Erythroblast (primary cell): Measurements from ENCODE around the gene PDS5B.

Experiments
- DNase-seq, 2 experiments: peaks; one replicate each; lab custom pipeline; 2025; lab: John Stamatoyannopoulos, UW
- GATA1 ChIP-seq: IDR thresholded peaks from 2 replicates; pipeline ENCODE4 v1.6.1; 2011; ENCODE audit warnings: low read depth, mild to moderate bottlenecking, control low read depth, low read length, moderate library complexity
- POLR2A ChIP-seq: IDR thresholded peaks from 2 replicates; pipeline ENCODE4 v1.6.1; 2011; ENCODE audit warnings: mild to moderate bottlenecking, low read length

The PDS5B gene

DNA sequence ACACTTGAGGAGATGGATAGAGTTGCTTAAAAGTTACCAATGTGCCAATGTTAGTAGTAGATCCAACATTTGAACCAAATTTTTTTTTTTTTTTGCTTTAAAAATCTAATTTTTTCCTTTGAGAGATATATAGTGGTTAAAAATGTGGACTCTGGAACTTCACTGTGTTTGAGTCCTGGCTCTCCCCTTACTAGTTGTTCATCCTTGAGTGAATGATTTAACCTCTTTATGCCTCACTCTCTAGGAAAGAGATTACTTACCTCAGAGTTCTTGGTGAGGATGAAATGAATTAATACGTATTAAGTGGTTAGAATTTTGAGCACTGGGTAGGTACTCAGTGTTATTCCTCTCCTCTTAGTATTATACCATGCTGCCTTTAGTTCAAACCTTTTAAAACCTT is 24.3 kb downstream of the PDS5B start:
- no peak for TF ChIP-seq POLR2A
- no peak for TF ChIP-seq GATA1
- DNase-seq = no peak

DNA sequence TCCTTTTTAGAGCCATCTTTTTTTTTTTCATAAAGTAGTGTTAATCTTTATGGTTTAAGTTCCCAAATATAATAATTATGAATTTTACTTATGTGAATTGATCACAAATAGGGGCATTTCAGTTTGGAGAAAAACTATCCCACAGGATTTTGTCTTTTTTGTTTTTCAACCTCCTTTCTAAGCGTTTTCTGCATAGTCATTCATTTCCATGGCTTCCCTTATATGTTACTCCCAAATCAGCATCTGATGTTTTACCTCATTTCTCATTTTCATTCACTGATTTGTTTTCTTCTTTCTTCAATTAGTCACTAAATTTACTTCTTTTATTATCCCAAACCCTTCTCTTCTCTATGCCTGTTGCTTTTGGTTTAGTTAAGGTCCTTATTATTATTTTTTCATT is 24.7 kb downstream of the PDS5B start:
- no peak for DNase-seq
- no peak for TF ChIP-seq POLR2A
- TF ChIP-seq GATA1 = no peak

GRCh38 chr13:32616883-32617511 is 30.7 kb downstream of the PDS5B start:
- DNase-seq = no peak
- no peak for TF ChIP-seq GATA1
- no peak for TF ChIP-seq POLR2A

GRCh38 chr13:32622827-32623226 is 36.6 kb downstream of the PDS5B start:
- DNase-seq = peak in 1 of 2 experiments; percentile 30

GRCh38 chr13:32624441-32624840 is 38.2 kb downstream of the PDS5B start:
- DNase-seq = no peak
- TF ChIP-seq GATA1 (no peak), POLR2A (no peak)

More at GRCh38 chr13:32622827-32623226, 36.6 kb downstream of the PDS5B start:
- TF ChIP-seq POLR2A (no peak), GATA1 (no peak)

- TF ChIP-seq POLR2A = no peak
- DNase-seq = no peak
Observed at GRCh38 chr13:32627793-32628192, 41.5 kb downstream of the PDS5B start.

- no peak for TF ChIP-seq GATA1
- no peak for TF ChIP-seq POLR2A
- no peak for DNase-seq
Observed at GRCh38 chr13:32629313-32629712, 43.1 kb downstream of the PDS5B start.

DNA sequence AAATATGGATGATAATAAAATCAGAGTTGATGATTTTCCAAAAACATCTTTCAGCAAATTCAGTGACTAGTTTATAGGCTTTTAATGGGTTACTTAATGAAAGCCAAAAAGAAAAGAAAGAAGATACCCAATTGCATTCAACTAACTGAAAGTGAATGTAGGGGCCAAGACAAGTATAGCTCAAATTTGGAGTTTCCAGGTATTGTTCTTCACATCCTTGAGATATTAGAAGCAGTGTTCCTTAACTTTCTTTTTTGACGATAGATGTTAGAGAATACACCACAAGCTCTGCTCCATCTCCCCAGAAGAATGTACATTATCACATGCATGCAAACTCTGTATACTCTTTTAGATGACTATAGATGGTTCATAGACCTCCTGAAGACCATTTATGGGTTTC is 43.6 kb downstream of the PDS5B start:
- TF ChIP-seq POLR2A (no peak), GATA1 (no peak)
- no peak for DNase-seq

- TF ChIP-seq GATA1 (no peak), POLR2A (no peak)
- DNase-seq = no peak
Observed at GRCh38 chr13:32632343-32632909, 46.2 kb downstream of the PDS5B start.

DNA sequence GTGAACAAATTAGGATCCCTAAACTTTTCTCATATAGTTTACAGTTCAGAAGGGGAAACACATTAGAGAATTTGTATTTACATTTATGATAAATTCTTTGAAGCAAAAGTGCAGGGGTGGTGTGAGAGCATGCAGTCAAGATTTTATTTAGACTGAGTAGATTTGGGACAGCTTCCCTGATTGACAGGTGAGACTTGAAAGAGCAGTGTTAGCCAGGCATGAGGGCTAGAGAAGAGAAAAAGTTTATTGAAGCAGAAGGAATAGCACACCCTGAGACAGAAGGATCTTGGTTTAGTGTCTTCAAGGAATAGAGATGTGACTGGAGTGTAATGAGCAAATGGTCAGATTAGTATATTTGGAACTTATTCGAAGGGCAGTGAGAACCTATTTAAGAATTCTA is 50.5 kb downstream of the PDS5B start:
- no peak for DNase-seq

DNA sequence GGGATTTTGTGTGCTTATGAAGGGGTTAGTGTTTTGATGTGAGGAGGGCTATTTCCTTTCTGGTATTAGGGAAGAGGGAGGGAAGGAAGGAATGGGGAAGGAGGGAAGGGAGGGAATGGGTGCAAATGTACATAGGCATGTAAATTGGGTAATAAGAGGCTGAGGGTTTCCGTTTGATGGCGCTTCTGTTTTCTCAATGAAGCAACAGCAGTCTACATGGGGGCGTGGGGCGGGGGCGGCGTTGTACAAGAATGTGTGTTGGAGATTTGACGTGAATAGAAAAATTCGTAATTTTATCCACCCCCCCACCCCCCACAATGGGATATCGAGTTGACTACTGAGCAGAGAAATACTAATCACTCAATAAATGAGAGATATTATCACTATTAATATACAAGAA is 52.5 kb downstream of the PDS5B start:
- DNase-seq = no peak
- TF ChIP-seq POLR2A (no peak), GATA1 (no peak)

More for the DNA sequence above, 50.5 kb downstream of the PDS5B start:
- TF ChIP-seq POLR2A (no peak), GATA1 (no peak)

- TF ChIP-seq POLR2A = no peak
- TF ChIP-seq GATA1 = no peak
- DNase-seq = peak; percentile 73 to 82
Observed at GRCh38 chr13:32639502-32640105, 53.4 kb downstream of the PDS5B start.

DNA sequence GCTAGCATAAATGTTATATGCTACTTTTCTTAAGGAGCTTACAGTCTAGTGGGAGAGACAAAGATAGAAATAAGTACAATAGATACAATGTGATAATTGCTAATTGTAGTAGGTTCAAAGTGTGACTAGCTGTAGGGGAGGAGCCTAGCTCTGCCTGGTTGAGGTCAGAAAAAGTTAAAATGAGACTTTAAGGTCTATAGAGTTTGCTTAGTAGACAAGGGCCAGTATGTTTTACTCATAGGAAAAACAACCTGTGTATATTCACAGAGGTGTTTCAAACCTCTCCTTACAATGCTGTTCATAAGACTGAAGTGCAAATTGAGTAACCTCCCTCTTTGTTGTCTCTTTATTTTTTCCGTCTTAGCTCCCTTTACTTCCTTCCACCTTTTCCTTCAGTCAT is 56.1 kb downstream of the PDS5B start:
- TF ChIP-seq POLR2A = no peak
- TF ChIP-seq GATA1 = no peak
- no peak for DNase-seq

GRCh38 chr13:32642858-32643257 is 56.6 kb downstream of the PDS5B start:
- no peak for DNase-seq

More at GRCh38 chr13:32642858-32643257, 56.6 kb downstream of the PDS5B start:
- TF ChIP-seq POLR2A (no peak), GATA1 (no peak)
